Retinal pigment epithelial cell (primary cell): ENCODE measurements around the gene SPAG7.

Source experiments
- DNase-seq: peaks from one replicate; pipeline ENCODE4 v3.0.0-alpha.2; 2010; ENCODE audit warnings: low read depth
- H3K4me3 ChIP-seq: 2 replicates; pipeline ENCODE4 v1.5.1; 2011; ENCODE audit warnings: mild to moderate bottlenecking, low read length, control low read depth, moderate library complexity
- TF ChIP-seq, protein P1 (sequence below): conservative IDR thresholded peaks from 2 replicates; pipeline ENCODE4 v1.5.1; 2011; ENCODE audit warnings: low read depth, low read length, control low read depth, inconsistent platforms

The SPAG7 gene

DNA sequence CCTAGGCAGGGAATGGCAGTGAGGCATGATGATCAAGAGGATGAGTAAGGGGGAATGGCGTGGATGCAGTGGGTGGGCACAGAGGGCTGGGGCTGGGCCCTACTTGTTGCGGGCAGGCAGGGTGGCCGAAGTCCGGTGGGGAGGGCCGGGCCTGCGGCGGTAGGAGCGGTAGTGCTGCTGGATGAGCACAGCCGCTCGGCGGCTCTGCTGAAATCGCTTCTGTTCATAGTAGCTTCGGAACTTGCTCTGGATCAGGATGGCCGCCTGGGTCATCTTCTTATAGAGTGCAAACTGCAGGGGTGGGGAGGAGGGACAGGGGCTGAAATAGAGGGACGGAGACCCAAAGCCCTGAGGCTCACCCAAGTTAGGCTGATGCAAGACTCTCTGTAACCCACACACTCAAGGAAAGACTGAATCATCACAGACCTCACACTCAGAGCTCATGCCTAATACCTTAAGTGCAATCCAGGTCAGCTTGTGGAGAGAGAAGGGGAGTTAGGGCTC, 1.5 kb upstream of the SPAG7 start:
- DNase-seq, result peak; percentile 78
- H3K4me3 ChIP-seq, result peak overlapping the region; percentile 93
- TF ChIP-seq, protein P1, sequence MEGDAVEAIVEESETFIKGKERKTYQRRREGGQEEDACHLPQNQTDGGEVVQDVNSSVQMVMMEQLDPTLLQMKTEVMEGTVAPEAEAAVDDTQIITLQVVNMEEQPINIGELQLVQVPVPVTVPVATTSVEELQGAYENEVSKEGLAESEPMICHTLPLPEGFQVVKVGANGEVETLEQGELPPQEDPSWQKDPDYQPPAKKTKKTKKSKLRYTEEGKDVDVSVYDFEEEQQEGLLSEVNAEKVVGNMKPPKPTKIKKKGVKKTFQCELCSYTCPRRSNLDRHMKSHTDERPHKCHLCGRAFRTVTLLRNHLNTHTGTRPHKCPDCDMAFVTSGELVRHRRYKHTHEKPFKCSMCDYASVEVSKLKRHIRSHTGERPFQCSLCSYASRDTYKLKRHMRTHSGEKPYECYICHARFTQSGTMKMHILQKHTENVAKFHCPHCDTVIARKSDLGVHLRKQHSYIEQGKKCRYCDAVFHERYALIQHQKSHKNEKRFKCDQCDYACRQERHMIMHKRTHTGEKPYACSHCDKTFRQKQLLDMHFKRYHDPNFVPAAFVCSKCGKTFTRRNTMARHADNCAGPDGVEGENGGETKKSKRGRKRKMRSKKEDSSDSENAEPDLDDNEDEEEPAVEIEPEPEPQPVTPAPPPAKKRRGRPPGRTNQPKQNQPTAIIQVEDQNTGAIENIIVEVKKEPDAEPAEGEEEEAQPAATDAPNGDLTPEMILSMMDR, result no peak

DNA sequence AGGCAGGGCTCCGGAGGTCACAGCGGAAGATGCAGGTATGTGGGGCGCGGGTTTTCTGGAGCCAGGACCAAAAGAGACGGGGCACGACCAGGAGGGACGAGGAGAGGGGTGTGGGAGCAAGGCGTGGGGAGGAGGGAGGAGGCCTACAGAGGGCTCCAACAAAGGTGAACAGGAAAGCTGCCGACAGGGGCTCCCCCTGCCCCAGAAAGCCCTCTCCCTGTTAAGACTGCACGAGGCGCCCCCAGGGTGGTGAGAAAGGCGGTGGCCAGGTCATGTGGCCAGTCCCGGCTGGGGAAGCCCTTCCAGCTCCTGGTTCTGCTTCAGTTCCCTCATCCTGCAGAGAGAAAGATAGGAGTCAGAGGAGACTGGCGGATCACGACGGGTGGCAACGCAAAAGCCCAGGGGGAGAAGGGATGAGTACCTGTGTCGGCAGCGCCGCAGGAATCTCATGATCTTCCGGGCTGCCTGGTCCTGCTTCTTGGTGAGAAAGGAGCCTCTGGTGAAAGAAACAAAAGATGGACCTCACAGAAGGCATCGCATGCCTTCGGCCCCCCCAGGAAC, 949 bp upstream of the SPAG7 start:
- peak overlapping the region; percentile 93 for H3K4me3 ChIP-seq
- no peak for DNase-seq
- TF ChIP-seq, protein P1, result no peak

DNA sequence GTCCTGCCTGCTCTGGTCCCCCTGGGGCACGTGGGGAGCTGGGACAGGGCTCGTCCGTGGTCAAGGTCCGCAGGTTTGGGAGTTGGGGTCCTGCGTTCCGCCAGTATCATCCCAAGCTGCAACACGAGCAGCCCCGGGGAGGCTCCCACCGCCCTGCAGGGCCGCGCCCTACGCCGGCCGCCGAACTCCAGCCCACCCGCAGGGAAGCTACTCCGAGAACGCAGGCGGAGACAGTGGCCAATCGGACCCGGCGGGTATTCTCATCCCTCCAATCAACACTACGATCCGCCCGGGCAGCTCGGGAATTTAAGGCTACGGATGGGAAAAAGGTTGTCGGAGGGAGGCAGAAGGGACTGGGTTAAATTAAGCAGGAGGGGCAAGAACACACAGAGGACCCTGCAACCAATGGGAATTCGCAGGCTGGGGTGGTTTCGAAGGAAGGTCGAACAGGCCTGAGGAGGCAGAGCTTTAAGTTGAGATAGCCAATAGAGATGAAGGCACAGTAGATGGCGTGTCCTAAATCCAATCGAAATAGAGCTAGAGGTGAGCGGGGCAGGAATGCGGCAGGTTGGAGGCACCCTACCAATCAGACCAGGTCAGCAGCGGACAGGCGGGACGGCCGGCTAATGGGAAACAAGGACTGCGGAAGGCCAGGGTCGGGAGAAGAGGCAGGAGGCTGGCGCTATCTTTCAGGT, 626 bp downstream of the SPAG7 start:
- H3K4me3 ChIP-seq, result peak overlapping the region; percentile 93
- TF ChIP-seq, protein P1, result no peak
- DNase-seq, result peak; percentile 100

DNA sequence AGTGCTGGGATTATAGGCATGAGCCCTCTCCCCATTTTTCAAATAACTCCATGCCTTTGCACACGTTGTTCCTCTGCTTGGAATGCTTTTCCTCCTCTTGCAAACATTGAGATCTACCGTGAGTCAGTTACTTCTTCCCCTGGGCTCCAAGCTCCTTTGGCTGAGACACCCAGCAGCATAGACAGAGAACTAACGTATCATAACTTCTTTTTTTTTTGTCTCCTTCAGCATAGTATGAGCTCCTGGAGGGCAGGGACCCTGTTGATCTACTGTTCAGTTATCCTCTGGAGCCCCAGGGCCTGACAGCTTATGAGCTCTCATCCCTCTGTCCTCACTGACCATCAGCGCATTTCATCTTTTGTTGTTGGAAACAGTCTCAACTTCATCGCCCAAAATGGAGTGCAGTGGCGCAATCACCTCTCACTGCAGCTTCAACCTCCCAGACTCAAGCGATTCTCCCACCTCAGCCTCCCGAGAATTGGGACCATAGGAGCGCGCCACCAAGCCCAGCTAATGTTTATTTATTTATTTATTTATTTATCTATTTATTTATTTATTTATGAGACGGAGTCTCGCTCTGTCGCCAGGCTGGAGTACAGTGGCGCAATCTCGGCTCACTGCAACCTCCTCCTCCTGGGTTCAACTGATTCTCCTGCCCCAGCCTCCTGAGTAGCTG, 2.2 kb downstream of the SPAG7 start:
- TF ChIP-seq, protein P1, result no peak
- no peak for DNase-seq
- H3K4me3 ChIP-seq, result no peak overlapping the region

DNA sequence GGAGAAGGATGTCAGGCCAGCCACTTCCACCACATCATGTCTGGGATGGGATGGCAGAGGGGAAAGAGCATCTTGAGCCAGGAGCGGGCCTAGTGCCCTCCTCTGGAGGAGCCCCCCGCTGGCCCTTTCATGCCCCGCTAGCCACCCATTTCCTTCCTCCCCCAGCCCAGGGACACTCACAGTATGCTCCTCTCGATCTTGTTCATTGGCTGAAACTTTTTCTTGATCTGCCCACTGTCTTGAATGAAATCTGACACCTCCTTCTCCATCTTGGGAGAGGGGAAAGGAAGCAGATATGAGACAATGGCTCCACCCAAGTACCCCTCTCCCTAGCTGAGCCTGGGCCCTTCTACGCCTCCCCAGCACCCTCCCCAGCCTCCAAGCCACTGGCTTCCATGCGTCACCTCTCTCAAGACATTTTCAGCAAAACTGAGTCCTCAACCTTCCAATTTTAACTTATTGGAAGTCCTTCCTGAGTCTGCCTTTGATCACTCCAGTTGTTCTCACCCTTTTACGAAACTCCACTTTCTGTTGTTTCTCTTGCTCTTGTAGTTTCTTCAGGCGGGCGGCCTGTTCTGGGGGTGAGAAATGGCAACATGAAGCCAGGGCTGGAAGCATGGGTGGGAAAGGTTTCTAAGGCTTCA, 7.2 kb downstream of the SPAG7 start:
- no peak overlapping the region for H3K4me3 ChIP-seq
- DNase-seq, result no peak
- TF ChIP-seq, protein P1, result no peak

DNA sequence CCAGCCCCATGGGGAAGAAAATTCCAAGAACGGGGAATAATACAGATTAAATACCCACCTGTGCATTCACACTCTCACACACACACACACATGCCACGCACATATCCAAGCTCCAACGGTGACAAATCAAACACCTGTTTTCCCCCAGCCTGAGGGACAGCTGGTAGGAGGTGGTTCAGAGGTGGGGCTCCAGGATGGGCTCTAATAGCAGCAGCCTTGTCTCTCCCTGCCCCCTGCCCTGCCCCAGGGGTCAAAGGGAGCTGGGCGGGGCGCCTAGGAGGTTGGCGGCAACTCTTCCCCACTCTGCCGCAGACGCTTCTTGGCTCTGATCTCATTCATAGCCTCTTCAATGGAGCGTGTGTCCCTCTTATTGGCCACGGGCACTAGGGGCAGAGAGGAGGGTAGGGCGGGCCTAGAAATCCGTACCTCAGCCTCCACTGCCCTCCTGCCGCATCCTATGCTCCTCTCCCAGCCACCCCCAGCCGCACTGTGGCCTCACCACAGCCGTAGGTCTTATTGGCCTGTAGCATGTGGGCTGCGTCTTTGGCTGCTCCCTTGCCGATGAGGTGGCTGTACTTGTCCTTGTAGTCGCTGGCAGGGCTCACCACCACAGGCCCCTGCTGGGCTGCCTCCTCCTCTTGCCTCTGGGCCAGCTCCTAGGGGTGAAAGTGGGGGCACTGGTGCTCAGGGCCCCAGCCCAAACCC, 8.2 kb downstream of the SPAG7 start:
- no peak for DNase-seq
- no peak overlapping the region for H3K4me3 ChIP-seq
- TF ChIP-seq, protein P1, result no peak
